HG02763 (cell line): Measurements from ENCODE around the gene DLX2.

Source experiments
- ATAC-seq: cut with Tn5 transposase; IDR thresholded peaks from one replicate; pipeline ENCODE4 v1.9.1; 2021; ENCODE audit warnings: mild to moderate bottlenecking, moderate library complexity; ENCODE audit not compliant: unreplicated experiment

DLX2 gene

DNA sequence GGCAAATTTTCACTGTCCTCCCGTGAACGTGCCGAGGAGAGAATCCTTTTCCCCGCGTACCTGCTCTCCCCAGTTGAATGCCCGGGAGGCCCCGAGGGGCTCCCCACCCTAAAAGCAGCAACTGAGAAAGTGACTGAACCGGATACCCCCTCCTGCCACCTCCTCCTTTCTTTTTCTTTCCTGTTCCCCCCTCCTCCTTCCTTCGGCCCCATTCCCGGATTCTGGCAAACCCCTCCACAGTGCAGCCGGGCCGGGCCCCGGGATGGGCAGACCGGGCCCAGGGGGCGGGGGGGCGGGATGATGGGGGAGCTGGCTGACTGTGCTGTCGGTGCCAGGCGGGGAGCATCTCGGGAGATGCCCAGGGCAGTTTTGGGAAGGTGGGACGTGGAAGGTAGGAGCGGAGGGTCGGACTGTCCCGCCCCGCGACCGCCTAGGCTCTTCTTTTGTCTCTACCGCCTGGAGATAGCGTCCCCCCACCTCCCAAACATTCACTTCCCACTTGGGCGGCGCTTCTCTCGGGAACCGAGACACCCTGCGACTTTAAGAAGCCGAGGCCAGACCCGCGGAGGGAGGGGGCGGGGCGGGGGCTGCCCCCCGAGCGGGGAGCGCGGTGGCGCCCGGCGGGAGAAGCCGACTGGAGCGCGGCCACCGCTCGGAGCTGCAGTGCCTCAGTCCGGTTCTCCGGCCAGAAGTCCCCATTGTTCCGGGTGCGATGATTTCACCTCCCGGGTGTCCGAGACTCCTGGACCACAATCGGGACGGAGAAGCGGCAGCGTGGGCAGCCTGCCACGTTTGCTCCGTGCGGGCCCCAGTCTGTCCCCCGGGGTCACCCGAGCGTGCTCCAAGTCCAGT lies 8.2 kb downstream of the DLX2 start:
- ATAC-seq: no peak

DNA sequence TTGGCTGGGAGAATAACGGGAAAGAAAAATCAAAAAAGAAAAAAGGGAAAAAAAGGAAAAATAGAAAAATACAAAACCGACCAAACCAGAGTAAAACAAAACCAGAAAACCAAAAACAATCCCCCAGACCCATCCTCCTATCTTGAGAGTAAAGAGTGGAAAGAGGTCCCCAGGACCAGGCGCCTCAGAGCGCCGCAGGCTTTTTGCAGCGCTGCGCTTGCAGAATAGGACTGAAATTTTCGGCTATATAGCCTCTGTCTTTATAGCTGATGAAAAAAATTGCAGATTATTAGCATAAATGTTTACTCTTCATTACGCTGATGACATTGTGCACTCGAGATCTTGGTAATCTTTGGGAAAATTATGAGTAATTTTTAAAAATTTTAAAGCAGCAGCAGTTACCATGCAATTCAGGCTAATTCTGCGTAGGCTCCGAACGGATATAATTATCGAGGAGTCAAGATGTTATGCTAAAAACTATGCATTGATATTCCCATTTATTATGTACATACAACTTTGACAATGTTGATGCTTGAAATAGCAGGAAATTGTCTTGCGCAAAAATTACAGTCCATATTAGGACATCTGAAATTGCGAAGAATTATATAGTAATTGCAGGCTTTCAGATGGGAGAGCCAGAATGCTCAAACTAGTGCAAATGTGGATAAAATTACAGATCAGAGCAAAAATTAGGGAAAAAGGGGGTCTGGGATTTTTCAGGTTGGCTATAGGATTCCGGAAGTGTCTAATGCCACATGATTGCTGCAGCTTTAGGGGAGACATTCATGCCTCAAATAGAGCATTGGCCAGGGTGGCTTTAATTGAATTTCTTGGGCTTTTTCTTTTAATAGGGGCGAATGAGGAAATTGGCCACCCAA lies 9.0 kb downstream of the DLX2 start:
- ATAC-seq: no peak

DNA sequence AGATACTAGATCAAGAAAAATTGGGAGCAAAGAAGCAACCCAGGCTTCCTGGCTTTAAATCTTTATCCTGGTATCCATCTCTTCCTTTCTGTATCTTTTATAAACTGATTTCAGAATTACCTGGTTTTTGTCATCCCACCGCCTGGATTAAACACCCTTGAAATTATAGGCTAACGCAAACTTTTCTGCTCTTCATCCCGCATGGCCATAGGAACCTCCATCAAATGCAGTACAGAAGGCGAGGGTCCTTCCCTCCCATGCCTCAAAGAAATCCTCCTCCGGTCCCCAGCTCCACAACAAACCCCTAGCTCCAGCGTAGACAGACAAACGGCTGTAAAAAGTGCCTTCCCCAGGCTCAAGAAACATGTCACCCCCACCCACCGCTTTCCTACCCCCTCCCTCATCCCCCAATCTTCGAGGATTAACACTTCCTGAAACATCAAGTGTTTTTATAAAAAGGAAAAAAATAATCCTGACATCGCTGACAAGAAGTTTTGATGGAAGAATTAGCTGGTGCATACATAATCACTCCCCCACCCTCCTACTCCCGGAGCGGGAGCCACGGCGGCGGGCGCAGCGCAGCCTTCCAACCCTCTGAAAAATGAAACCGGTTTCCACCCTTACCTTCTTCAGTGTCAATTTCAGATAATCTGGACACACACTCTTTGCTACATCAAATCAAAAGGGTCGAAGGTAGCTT lies 9.8 kb downstream of the DLX2 start:
- no peak for ATAC-seq

DNA sequence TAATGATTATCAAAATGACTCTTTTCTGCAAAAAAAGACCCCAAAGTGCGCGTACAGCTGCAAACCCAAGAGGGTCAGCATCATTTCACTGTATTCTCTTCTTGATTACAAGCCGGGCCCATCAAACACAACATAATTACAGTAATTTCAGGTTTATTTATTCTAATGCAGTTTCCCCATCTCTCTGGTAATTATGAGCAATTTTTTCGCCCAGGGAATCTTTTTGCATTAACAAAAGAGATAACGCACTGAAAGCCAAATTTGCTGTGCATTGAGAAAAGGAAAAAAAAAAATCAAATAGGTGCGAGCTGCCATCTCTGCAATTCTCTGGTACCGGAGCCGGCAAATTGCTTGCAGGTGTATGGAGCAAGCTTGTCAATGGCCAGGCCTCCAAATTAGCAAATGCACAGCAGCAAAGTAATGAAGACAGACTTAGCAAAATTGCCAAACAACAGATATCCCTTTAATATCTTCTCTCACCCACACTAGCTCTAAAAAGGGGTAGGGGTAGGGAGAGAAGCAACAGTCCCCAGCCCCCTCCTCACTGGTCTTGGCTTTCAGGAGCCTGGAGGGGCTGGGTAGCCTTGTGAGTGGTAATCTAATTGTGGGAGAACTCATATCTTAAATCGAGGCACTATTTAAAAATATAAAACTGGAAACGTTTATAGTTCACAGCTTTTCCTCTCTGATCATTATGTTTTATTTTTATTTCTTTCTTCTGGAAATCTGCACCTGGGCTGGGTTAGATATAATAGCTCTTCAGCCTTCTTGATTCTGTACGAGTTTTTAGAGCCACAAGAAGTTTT lies 10.7 kb downstream of the DLX2 start:
- no peak for ATAC-seq

DNA sequence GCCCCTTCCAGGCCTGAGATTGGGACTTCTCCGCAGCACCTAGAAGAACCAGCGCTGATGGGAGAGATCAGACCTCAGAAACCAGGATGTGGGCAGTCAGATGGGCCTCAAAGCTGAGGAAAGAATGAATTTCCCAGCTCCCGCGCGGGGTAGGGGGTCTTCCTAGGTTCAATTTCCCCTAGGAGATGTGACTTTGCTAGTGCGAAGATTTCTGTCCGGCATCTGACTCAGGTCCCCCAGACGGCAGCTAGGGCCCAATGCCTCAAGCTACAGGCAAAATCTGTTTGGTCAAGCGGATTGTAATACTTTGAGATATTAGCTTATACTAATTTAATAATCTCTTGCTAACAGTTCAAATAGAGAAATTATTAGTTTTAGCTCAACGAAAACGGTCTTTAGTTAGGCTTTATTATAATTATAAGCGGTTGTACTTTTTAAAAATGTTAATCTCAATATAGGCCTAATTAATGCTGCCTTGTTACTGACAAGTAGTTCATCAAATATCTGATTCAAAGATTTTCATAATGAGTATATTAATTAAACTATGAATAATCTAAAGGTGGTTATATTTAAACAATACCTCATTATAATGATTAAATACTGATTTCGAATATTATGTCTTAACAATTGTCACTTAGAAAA lies 11.6 kb downstream of the DLX2 start:
- ATAC-seq: no peak

DNA sequence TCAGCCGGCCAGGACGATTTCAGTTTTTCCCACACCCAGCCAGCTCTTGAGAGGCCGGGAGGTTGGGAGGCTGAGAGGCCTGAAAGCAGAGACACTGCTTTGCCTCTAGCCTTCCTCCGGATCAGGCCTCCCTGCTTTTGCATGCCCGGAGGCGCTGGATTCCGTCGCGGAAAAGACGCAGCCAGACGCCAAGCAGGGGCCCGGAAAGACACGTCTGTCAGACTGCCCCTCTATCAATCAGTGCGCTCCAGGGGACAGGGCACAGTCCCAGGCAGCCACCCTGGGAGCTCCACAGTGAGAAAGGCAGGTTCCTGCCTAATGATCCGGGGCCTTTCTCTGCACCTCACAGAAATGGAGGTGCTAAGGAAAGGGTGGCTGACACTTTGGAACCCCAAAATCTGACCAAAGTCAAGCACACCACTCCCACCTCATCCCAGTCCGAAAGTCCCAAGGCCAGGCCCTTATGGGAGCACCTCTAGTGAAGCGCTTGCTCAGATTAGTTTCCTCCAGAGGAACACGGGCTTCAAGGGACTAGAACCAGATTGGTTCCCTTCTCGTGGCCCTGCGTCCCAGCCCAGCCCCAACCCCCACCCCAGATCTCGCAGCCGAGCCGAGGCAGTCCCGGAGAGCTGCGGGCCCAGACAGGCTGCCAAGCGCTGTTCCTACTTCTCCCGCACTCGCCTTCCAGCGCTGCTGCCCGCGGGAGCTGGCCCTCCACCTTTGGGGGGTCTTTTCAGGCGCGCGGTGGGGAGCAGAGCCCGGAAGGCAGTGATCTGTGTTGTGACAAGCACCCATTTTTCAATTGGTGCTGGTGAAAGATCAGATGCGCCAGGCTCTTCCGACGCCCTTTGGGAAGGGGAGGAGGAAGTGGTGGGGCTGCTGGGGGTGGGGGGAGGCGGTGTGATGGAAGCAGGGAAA lies 12.4 kb downstream of the DLX2 start:
- ATAC-seq: no peak

DNA sequence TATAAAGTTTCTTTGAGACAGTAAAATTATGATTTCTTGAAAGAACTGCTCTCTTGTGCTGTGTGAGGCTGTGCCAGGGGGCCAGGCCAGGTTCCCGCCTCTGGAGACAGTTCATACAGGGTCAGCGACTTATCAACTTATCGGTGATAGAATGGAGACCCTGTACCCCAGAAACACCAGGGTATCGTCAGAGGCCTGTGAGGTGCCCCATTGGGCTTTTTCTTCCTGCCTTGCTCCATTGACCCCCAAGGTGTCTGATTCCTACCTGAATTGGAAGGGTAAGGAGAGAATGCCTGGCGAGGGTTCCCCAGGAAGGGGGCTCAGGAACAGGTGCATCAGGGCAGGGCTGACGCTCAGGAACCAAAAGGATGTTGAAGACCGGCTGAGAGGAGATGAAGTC lies 13.1 kb downstream of the DLX2 start:
- no peak for ATAC-seq

DNA sequence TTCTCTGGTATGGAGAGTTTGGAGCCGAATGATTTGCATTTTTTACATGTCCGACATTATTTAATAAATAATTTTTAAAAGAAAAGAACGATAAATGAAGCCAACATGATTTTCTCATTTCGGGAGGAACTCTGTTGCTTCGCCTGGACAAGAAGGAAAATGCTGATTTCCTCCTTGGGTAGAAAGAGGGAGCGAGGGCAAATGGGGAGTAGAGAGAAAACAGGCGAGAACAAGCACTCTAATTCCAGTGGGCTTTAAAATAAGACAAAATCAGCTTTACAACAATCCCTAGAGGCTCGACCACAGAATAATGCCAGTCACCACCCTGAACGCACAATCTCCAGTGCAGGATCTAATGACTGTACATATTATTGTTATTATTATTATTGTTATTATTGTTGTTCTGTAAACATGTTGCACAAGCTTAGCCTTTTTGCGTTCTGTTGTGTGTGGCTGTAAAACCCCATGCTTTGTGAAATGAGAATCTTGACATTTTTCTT lies 13.6 kb downstream of the DLX2 start:
- no peak for ATAC-seq

DNA sequence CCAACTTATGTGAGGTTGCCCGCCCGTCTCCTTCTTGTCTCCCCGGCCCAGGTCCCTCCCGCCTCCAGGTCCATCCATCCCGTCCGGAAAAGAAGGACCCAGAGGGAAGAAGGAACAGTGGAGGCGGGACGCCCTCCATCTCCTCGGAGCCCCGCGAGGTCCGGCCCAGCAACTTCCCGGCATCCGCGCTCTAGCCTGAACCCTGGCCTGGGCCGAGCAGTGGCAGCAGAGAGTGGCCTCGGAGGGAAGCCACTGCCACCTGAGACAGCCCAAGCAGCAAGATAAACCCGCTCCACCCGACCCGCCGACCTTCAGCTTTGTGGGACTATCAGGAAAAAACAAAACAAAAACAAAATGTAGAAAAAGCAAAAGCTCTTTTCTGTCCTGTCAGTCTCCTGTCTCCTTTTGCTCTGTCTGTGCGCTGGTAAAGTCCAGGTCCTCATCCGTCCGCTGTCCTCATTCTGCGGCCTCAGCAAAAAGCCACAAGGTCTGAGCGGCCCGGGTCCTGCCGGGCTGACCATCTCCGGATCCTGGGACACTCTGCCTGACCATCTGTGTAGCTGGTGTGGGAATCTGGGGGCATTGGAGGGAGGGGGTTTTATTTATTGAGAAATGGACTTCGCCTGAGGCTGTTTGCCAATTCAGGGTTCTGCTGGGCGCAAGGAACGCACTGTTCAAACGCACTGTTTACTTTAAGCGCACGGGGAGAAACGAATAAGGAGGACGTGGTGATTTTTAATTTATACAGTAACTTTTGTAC lies 14.3 kb downstream of the DLX2 start:
- ATAC-seq: no peak

DNA sequence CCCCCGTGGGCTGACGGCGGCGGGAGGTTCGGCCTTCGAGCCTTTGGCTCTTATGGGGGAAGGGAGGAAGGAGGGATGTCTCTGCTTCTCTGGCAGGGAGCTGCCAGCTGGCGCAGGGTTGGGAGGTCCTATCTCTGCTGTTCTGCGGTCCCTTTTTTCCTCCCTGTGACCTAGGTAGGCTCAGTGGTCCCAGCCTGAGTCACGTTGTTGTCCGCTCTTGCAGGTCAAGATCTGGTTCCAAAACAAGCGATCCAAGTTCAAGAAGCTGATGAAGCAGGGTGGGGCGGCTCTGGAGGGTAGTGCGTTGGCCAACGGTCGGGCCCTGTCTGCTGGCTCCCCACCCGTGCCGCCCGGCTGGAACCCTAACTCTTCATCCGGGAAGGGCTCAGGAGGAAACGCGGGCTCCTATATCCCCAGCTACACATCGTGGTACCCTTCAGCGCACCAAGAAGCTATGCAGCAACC lies 14.9 kb downstream of the DLX2 start:
- no peak for ATAC-seq

DNA sequence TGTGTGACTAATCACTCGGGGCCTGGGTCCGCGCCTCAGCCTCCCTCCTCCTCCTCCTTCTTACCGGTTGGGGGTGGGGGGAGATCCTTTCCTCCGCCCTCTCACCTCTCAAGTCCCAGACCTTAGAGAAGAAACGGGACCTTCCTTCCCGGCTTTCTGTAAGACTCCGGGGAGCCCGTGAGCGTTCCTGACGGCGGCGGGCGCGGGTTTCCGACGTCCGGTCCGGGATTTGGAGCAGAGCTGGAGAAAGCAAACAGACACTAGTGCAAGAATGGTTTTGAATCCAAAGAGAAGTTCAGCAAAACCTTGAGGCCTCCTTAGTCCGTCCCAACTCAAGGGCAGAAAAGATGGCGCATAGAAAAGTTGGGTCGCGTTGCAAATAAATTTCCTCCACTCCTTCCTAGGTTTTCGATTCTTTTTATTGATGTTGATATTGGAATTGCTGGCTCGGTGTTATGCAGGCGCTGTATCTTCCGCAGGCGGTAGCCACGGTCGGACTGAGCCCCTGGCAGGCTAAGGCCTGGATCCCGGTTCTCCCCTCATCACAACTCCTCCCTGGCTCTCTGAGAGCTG lies 15.4 kb downstream of the DLX2 start:
- no peak for ATAC-seq

DNA sequence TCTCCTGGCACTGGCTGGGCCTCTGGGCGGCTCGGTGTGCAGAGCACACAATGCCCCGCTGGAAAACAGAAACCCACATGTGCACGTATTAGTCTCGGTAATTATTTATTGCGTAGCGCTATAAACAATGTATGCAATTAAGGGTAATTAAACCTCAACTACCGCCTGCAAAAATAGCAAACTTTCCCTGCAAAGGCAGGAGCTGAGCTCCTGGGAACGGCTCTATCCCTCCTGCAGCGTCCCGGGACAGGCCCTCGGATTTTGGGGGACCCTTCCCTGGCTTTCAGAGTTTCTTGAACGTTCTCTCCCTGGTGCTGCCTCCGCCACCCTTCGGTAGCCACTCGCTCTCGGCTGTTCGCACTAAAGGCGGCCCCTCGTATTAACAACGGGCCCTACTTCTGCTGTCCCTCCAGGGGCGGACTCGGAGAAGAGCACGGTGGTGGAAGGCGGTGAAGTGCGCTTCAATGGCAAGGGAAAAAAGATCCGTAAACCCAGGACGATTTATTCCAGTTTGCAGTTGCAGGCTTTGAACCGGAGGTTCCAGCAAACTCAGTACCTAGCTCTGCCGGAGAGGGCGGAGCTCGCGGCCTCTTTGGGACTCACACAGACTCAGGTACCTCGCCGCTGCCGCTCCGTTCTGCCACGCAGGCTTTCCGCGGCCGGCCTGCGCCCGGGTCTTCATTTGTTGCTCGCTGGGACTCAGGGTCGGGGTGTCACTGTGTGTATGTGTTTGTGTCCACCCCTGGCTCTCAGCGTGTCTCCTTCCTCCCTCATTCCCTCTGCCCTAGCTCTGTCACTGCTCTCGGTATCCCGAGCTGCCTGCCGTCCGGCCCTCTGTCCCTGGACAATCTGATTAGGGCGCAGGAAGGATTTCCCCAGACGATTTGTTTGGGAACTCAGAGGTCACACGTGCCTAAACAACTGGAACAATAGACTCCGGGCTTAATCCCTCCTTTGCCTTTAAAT lies 16.2 kb downstream of the DLX2 start:
- no peak for ATAC-seq

DNA sequence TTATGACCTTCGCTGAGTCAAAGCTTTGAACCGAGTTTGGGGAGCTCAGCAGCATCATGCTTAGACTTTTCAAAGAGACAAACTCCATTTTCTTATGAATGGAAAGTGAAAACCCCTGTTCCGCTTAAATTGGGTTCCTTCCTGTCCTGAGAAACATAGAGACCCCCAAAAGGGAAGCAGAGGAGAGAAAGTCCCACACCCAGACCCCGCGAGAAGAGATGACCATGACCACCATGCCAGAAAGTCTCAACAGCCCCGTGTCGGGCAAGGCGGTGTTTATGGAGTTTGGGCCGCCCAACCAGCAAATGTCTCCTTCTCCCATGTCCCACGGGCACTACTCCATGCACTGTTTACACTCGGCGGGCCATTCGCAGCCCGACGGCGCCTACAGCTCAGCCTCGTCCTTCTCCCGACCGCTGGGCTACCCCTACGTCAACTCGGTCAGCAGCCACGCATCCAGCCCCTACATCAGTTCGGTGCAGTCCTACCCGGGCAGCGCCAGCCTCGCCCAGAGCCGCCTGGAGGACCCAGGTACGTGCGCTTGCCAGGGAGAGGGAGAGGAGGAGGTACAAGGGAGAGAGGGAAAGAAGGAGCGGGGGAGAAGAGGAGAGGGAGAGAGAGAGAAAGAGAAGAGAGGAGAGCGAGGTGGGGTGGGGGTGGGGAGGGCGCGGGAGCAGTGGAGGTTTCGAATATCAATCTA lies 17.1 kb downstream of the DLX2 start, which contains the start of gene DLX1:
DLX1 (plus strand) TSS at position 48 of the 700 bp plus-strand sequence; CDS start at position 219, 171 bp downstream.
- no peak for ATAC-seq

DNA sequence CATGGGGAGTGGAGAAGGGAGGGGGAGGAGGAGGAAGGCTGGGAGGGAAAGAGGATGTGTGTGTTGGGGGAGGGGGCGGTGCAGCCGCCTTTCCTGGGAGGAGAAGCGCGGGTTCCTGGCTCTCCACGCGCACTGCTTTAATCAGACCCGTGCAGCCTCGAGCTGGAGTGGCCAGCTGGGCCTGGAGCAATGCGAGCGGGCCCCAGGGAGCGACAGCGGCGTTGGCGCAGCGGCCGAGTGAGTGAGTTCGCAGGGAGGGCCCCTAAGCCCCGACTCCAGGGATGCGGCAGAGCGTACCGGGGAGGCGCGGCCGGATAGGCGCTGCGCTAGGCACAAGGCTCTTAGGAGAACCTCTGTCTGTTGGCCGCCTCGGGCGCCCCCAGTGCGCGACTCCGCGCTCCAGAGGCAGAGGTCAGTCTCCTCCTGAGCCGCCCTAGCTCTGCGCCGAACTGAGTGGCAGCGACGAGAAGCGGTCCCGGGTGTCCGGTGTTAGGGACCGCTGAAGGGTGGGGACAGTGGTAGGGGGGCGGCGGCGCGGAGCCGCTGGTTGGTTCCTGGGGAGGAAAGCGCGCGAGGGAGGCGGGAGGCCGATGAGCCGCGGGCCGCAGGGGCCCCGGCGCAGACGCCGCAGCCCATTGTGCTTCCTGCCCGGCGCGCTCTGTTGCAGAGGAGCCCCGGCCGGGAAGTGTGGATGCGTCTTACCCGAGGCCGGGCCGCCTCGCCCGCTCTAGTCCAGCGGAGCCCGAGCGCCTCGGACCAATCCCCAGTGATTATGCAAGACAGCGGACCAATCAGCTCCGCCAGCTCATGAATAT lies 17.8 kb downstream of the DLX2 start:
- peak; percentile 79 for ATAC-seq

DNA sequence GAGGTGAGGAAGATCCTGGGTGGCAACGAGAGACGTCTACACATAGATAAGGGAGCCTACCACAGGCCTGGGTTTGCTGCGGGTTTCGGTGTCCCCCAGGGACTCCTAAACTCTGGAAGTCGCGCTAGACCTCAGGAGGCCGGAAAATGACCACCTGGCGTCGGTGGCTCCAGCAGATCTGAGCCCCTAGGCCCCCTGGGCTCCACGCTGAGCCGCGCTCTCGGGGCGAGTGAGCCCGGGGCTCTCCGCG lies 18.4 kb downstream of the DLX2 start:
- no peak for ATAC-seq
